ENCODE data around the gene POLDIP2.

Gene POLDIP2

DNA sequence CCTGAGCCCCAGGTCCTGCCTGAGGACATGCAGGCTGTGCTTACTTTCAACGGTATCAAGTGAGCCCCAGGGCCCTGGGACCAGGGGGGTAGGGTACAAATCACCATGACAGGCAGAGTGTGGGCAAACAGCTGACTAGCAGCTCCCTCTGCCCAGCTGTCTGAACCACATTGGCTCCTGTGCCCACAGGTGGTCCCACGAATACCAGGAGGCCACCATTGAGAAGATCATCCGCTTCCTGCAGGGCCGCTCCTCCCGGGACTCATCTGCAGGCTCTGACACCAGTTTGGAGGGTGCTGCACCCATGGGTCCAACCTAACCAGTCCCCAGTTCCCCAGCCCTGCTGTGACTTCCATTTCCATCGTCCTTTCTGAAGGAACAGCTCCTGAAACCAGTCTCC lies 38.6 kb upstream of the POLDIP2 start:
- H3K36me3 ChIP-seq (replicated peaks; ENCODE audit: insufficient read depth, low read length) = no peaks in the 10 kb centered on the region
- no peak overlapping the region for H3K9ac ChIP-seq (ENCODE audit: low read length)
- no peak overlapping the region for H3K4me3 ChIP-seq (ENCODE audit: low read length)
- no peaks in the 10 kb centered on the region for H3K9me3 ChIP-seq (replicated peaks; ENCODE audit: insufficient read depth, low read length)
- no peaks in the 10 kb centered on the region for H3F3A ChIP-seq (ENCODE audit: insufficient read depth, low read length)
- TF ChIP-seq EZH2 (optimal IDR thresholded peaks at IDR 0.05; ENCODE audit: low read depth, low read length) (no peak), CTCF (IDR thresholded peaks at IDR 0.05; ENCODE audit: low read length) (no peak), EZH2phosphoT487 (IDR thresholded peaks at IDR 0.05; ENCODE audit: low read length) (no peak)
- H3K79me2 ChIP-seq (ENCODE audit: low read length) = no peaks in the 10 kb centered on the region
- no peak overlapping the region for H3K4me2 ChIP-seq (ENCODE audit: low read depth, low read length)
- H3K27ac ChIP-seq (ENCODE audit: low read length) = no peak overlapping the region
- no peak overlapping the region for H2AFZ ChIP-seq (ENCODE audit: low read length)
- H3K27me3 ChIP-seq (replicated peaks; ENCODE audit: insufficient read depth, low read length) = no peaks in the 10 kb centered on the region
- DNase-seq = no peak
- H3K4me1 ChIP-seq (ENCODE audit: low read length) = no peaks in the 10 kb centered on the region
- H3K9me2 ChIP-seq (replicated peaks; ENCODE audit: insufficient read depth, low read length) = no peaks in the 10 kb centered on the region
- no peaks in the 10 kb centered on the region for H4K20me1 ChIP-seq (ENCODE audit: insufficient read depth, low read length)

- H3K9ac ChIP-seq (ENCODE audit: low read length) = no peak overlapping the region
- no peaks in the 10 kb centered on the region for H4K20me1 ChIP-seq (ENCODE audit: insufficient read depth, low read length)
- H2AFZ ChIP-seq (ENCODE audit: low read length) = no peak overlapping the region
- no peaks in the 10 kb centered on the region for H3K27me3 ChIP-seq (replicated peaks; ENCODE audit: insufficient read depth, low read length)
- H3F3A ChIP-seq (ENCODE audit: insufficient read depth, low read length) = no peaks in the 10 kb centered on the region
- no peak overlapping the region for H3K27ac ChIP-seq (ENCODE audit: low read length)
- H3K4me3 ChIP-seq (ENCODE audit: low read length) = no peak overlapping the region
- no peaks in the 10 kb centered on the region for H3K9me2 ChIP-seq (replicated peaks; ENCODE audit: insufficient read depth, low read length)
- no peak for TF ChIP-seq EZH2phosphoT487 (IDR thresholded peaks at IDR 0.05; ENCODE audit: low read length)
- no peak for TF ChIP-seq EZH2 (optimal IDR thresholded peaks at IDR 0.05; ENCODE audit: low read depth, low read length)
- TF ChIP-seq CTCF (IDR thresholded peaks at IDR 0.05; ENCODE audit: low read length) = no peak
- no peaks in the 10 kb centered on the region for H3K4me1 ChIP-seq (ENCODE audit: low read length)
- H3K4me2 ChIP-seq (ENCODE audit: low read depth, low read length) = no peak overlapping the region
- no peaks in the 10 kb centered on the region for H3K36me3 ChIP-seq (replicated peaks; ENCODE audit: insufficient read depth, low read length)
- H3K9me3 ChIP-seq (replicated peaks; ENCODE audit: insufficient read depth, low read length) = no peaks in the 10 kb centered on the region
- H3K79me2 ChIP-seq (ENCODE audit: low read length) = no peaks in the 10 kb centered on the region
- no peak for DNase-seq
Measured at GRCh38 chr17:28395426-28395825, 38.1 kb upstream of the POLDIP2 start.

- H3K9me3 ChIP-seq (replicated peaks; ENCODE audit: insufficient read depth, low read length) = no peaks in the 10 kb centered on the region
- DNase-seq = no peak
- H3F3A ChIP-seq (ENCODE audit: insufficient read depth, low read length) = no peaks in the 10 kb centered on the region
- TF ChIP-seq EZH2phosphoT487 (IDR thresholded peaks at IDR 0.05; ENCODE audit: low read length) (no peak), CTCF (IDR thresholded peaks at IDR 0.05; ENCODE audit: low read length) (no peak), EZH2 (optimal IDR thresholded peaks at IDR 0.05; ENCODE audit: low read depth, low read length) (no peak)
- H3K9ac ChIP-seq (ENCODE audit: low read length) = no peak overlapping the region
- H3K27me3 ChIP-seq (replicated peaks; ENCODE audit: insufficient read depth, low read length) = no peaks in the 10 kb centered on the region
- H3K4me2 ChIP-seq (ENCODE audit: low read depth, low read length) = no peak overlapping the region
- no peaks in the 10 kb centered on the region for H4K20me1 ChIP-seq (ENCODE audit: insufficient read depth, low read length)
- H3K9me2 ChIP-seq (replicated peaks; ENCODE audit: insufficient read depth, low read length) = no peaks in the 10 kb centered on the region
- H3K4me1 ChIP-seq (ENCODE audit: low read length) = no peaks in the 10 kb centered on the region
- no peaks in the 10 kb centered on the region for H3K79me2 ChIP-seq (ENCODE audit: low read length)
- H3K27ac ChIP-seq (ENCODE audit: low read length) = no peak overlapping the region
- H2AFZ ChIP-seq (ENCODE audit: low read length) = no peak overlapping the region
- H3K4me3 ChIP-seq (ENCODE audit: low read length) = no peak overlapping the region
- no peaks in the 10 kb centered on the region for H3K36me3 ChIP-seq (replicated peaks; ENCODE audit: insufficient read depth, low read length)
Measured at GRCh38 chr17:28394337-28395116, 37.2 kb upstream of the POLDIP2 start.
